GM12872 (cell line): ENCODE results near the gene TRH.

ENCODE experiments used
- CTCF ChIP-seq: IDR thresholded peaks from 3 replicates; pipeline ENCODE4 v1.5.1; 2011; ENCODE audit warnings: low read depth, mild to moderate bottlenecking, low read length, moderate library complexity; ENCODE audit not compliant: insufficient read depth

TRH gene

GRCh38 chr3:129989414-129989813 is 14.9 kb downstream of the TRH start:
- TF ChIP-seq CTCF: no peak

DNA sequence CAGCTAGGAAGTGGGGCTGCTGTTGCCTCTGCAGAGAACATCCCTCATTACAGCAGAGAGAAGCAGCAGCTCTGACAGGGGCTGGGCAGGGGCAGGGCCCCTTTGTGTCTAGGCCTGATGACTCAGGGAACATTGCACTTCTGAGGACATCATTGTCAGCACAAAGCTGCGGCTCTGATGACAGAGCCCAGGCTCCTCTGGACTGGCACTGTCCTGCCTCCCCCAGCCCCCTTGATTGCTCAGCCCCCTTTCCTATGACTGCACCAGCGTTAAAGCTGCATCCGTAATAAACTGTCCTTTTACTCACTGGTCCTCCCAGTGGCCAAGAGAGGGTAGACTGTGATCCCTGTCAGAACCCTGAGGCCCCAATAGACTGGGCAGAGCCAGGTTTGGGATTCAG is 18.3 kb downstream of the TRH start:
- TF ChIP-seq CTCF: peak; percentile 37; the same call in 1 of the 3 replicates

DNA sequence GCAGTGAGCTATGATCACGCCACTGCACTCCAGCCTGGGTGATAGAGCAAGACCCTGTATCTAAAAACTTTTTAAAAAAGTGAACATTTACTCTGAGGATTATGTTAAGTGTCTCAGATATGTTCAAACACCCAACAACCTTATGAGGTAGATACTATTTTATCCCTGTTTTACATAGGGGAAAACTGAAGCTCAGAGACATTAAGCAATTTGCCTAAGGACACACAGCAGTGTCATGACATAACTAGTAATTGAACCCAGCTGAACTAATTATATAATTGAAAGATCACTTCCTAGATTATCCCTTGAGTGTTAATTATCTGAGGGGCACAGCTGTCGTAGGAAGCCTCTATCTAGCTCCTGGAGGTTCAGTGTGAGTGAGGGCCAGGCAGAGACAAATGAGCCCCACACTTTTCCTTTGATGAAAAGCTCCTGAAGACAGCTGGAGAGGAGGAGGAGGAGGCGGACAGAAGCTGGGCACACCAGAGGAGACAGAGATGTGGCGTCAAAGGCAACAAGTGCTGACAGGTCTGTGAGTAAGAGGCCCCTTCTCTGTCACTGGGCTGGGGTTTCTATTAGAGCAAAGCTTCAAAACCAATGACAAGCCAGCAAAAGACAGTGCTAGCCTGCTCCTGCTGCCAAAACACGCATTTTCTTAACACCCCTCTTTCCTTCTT is 20.5 kb downstream of the TRH start:
- TF ChIP-seq CTCF: no peak

DNA sequence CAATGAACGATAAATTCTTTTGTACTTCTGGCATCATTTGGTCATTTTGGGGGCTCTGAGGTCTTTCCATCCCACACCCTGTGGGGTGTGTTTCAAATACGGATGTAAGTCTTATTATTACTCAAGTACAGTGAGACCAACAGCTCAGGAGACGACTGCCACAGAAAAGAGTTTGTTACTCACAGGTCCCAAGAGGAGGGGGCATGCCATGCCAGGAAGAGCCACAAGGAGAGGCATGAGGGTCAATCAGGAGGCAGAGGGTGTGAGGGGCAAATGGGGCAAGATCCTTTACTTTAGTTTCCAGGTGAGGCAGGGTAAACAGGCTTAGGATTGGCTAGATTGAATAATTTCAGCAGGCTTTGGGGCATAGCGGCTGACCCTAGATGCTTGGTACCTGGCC is 21.6 kb downstream of the TRH start:
- TF ChIP-seq CTCF: no peak

DNA sequence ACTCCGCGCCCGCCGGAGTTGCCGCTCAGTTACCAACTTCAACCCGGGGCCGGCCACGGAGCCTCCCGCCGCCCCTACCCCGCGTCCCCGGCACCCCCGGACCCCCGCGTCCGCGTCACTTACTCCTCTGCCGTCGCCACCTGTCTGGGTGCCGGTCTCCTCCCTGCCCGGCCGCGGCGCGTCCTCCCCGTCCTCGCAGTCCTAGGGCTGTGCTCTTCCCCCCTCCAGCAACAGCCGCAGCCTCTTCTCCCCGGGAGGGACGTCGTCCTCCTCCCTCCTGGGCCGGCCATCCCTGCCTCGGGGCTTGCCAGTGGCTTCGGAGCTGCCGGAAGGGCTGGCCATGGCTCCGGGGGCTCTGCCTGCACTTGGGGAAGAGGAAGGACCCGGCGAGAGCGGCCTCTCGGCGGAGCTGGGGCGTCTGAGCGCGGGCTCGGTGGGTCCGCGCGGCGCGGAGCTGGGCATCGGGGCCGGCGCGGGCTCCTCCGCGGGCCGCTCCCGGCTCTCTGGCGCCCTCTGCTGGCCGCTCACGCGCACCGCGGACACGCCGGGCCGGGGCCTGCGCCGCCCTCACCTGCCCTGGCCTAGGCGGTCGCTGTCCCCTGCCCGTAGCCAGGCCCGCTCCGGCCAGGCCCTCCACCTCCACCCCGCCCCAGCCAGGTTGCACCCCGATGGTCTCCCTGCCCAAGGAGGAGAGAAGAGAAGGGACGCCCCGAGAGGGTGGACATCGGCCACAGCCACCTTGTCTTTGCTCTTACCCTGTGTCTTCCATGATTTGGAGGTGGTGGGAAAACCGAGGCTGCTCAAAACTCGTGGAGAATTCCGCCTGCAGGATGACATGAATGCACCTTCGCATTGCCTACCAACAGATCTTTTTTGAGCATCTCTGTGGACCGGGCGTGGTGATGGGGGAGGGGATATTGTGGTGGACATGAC is 28.4 kb downstream of the TRH start:
- peak; percentile 55; the same call in 2 of the 3 replicates for TF ChIP-seq CTCF

GRCh38 chr3:130010556-130010955 is 36.0 kb downstream of the TRH start:
- TF ChIP-seq CTCF: no peak

DNA sequence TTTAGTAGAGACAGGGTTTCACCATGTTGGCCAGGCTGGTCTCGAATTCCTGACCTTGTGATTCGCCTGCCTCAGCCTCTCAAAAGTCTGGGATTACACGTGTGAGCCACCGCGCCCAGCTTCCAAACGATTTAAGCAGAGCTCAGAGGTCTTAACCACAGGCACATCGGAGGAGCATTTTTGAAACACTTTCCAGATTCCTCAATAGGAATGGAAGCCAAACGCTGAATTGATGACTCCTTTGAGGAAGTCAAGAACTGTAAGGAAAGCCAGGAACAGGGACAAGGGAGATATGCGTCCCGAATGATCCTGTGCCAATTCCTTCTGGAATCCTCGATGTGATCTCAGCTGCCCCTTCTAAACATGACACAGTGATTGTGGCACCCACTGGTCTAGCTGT is 40.0 kb downstream of the TRH start:
- no peak for TF ChIP-seq CTCF
